Limb (tissue), 2 donors: ENCODE results near the gene CDC6.

ENCODE experiments used
- DNase-seq, 2 donors: peaks; one replicate each; pipeline ENCODE4 v3.0.0-alpha.2; 2016; ENCODE audit errors: extremely low spot score in 2 of 2

Gene CDC6

DNA sequence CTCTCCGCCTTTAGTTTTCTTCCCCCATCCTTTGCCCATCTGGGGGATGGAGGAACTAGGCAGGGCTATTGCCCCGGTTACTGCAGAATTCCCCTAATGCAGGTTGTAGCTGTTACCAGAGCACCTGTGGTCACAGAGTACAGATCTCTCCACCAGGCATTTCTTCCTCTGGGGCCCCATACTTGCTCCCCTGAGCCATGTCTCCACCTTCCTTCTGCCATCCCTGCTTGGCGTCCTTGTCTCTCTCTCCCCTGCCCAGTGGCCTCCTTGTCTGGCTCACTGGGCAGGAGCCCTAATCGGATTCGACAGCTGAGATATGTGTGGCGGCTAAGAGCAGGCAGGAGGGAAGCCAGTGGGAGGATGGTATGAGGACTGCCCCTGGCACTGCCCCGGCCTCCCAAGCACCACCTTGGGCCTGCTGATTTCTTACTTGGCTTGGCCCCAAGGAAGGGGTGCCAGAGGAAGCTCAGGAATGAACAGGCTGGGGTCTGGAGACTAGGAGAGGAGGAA lies 23.3 kb downstream of the CDC6 start:
- DNase-seq = no peak

DNA sequence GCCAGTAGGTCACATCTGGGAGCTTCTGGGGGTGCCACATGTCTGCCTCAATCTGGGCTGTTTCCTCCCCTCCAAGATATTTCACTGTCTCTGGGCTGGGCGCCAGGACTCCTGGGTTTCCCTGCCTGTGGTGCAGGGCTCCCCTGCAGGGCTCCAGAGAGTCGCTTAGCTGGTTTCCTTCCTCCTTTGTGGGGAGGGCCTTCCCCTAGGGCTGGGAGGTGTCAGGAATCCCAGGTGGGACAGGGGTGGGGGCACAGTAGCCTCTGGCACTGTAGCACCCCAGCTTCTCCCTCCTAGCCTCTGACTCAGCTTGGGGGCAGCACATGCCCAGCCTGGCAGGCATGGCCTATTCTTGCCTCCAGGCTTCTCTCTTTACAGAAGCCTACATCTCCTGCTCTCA lies 23.9 kb downstream of the CDC6 start:
- no peak for DNase-seq

DNA sequence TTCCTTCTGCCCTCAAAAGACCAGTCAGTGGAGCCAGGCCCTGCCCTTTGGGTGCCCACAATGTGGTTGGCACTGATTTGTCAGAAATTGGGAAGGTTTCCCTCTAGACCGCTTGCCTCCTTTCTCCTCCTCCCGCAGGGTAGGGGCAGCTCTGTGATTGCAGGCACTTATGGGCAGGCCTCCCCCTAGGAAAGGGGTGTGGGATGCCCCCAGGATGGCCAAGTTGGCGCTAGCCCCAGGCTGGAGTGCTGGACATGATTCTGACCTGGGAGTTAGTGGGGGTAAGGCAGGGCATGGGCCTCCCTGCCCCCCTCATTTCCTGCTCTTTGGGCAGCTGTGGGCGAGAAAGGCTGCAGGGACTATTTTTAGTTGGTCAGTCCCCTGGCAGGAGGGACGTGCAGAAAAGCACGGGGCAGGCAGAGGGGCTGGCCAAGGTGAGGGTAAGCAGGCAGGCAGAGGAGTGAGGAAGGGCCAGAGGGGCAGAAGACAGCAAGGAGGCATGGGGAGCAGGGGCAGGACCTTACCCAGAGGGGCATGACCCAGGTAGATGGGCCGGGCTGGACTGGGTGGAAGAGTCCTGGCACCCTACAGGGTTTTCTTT lies 24.6 kb downstream of the CDC6 start:
- no peak for DNase-seq

DNA sequence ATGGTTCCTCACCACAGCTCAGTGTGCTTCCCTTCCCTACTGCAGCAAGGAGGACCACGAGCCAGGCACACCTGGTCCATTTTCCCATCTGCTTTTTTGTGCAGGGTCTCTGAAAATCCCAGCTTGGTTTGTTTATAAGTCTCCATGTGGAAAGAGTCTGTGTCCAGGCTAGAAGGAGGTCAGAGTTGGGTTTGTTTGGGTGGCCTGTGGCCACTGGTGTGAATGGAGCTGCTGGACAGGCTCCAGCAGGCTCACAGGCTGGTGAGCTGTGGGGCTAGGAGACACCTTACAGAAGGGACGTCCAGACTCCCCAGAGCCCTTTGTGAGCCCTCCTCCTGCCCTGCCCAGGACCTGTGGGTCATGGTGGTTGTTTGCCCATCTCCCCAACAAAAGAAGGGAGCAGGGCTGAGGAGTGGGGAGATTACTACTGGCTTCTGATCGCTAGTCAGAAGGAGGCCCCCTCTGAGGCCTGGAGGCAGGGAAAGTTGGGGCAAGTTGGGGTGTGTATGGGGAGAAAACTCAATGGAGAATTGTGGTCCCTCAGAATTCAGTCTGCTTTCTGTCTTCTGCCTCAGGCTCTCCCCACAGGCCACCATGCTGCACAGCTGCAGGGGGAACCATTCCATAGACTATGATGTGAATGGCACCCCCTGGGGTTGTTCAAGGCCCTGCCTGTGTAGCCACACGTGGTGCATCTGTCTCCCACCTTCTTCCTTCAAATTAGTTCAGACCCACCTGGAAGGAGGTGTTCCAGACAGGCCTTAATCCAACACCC lies 25.4 kb downstream of the CDC6 start:
- no peak for DNase-seq

DNA sequence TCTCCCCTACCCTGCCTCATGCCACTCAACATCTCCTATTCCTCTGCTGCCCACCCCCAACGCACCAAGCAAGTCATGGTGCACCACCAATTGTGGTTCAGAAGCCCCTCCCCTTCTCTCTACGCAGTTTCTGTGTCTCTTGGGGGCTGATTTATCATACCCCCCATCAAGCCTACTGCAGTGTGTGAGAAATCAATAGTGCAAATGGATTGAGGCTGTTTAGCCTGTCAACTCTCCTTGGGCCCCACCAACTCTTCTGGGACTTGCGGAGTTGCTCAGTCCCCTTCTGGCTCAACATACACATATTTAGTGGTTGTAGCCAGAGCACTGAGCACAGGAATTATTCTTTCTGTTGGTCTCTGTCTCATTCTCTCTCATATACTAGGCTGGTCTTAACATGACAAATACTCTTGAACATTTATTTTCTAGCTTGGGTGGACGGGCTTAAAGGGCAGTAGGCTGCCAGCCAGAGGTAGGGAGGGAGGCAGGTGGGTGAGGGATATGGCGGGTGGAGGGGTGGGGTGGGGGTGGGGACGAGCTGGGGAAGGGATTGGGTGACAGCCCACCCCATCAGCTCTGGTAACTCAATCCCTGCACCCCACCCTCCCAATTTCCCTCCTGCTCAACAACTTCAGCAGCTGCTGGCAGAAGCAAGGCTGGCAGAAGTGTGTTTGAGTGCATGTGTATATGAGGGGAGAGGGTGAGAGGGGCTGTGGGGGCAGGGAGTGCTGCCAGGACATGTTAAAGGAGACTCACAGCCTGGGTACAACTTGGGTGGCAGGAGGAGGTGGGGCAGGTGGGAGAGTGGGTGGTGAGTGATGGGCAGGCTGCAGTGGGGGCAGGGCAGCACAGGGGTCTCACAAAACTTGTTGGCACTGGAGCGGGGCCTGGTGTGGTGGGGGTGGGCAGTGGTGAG lies 26.2 kb downstream of the CDC6 start:
- peak in 1 of 2 donors; percentile 66 for DNase-seq

DNA sequence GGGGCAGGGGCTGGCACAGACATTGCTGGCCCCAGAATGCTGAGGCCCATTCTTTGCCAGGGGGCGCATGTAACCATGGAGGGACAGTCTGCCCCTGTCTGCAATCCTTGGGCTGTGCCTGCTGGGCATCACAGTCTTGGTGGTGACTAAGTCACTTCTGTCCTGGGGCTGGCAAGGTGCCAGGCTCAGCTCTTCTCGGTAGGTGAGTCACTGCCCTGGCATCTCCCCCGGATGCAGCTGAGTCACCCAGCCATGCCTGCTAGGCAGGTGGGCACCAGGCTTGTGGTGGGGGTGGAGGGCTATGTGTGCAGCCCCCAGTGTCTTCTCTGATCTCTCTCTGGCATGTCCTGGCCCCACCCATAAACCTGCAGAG lies 26.9 kb downstream of the CDC6 start:
- peak in 1 of 2 donors; percentile 66 for DNase-seq

DNA sequence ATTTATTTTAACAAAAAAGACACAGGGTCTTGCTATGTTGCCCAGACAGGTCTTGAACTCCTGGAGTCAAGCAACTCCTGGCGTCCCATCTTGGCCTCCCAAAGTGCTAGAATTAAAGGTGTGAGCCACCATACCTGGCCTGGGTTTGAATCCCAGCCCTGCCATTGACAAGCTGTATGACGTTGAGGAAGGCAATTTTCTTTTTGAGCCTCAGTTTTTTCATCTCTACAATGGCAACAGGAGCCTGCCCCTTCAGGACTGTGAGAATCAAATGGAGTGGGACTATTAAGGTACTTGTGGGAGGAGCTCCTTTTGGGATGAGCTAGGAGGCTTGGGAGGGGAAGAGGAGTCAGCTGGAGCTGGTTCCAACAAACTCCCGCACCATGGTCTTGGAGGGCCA lies 27.5 kb downstream of the CDC6 start:
- DNase-seq = no peak

DNA sequence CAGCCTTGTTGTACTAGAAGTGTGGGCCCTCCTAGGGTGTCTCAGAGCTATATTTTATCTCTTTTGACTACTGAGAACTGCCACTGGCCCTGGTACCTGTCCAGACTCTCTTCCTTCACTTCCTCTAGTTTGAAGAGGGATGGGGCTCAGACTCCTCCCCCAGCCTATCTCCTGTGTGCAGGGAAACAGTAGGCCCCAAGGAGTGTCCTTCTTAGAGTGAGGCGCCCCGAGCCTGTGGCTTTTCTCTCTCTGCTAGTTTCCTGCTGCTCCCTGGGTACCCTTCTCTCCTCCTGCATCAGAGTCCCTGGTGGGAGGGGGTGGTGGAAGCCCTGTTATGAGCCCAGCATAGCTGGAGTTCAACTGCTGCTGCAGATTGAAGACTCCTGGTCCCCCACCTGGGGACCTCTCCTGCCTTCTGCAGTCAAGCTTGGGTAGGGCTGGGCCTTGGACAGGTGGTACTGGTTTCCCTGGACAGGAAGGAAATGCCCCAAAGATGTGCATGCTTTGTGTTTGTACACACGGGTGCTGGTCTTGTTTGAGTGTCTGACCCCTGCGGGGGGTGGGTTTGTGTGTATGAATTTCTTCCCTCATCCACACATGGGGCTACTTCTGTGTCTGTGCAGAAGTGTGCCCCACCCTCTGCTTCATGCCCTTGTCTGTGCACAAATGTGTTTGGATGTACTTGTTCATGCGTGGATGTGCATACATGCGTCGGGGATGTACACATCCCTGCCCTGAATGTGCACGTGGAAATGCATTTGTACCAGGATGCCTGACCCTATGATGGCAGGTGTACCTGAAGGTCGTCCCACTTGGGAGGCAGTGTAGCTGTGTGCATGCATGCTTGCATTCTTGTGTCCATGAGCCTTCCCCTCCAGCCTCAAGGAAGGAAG lies 28.2 kb downstream of the CDC6 start:
- DNase-seq = no peak

DNA sequence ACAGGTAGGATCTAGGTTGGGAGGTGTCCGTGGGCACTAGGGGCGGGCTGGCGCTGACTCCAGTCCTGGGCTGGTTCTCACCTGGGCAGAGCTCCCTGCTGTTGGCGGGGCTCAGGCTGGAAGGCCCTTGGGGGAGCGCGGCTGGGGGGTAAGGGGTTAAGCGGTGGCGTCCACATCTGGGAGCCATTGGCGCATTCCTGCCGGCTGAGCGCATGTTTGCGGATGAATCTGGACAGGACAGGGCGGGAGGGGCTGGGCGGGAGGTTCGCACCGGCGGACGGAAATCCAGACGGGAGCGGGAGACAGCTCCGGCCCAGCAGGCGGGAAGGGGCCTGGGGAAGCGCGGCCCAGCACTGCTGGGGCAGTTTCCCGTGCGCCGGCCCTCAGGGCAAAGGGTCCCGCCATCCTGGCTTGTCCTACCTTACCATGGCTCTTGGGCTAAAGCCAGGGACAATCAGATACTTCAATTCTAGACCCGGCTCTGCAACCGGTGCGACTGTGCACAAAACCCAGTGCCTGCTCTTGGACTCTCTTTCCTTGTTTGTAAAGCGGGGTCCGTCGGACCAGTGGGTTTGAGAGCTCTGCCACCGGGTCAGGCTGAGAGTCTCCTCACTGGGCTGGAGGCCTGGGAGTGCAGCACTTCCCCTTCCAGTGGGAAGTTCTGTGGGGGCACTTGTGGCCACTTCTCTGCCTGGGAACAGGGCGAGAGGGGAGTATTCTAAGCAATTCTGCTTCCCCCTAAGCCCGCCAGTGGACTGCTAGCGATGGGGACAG lies 29.1 kb downstream of the CDC6 start:
- peak; percentile 80 to 84 for DNase-seq

DNA sequence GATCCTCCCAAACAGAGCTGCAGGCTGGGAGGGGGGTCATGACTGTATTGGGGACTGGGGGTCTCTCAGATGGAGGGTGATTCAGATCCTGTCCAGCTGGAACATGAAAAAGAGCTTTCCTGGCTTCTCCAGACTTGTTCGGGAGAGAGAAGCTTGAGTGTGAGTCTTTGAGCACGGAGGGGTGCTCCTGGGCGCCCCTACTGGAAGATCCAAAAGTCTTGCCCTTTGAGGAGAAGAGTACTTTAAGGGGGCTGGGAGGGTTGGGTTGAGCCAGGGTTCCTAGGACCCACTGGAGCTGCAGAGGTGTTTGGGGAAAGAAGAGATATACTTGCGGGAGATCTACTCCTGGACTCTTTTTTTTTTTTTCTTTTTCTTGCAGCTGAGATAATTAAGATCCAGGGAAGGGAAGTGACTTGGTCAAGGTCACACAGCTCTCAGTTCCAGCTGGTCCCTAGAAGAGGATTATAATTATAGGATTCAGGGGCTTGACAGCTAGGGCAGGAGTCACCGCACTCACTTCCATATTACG lies 29.7 kb downstream of the CDC6 start:
- peak in 1 of 2 donors; percentile 75 for DNase-seq

DNA sequence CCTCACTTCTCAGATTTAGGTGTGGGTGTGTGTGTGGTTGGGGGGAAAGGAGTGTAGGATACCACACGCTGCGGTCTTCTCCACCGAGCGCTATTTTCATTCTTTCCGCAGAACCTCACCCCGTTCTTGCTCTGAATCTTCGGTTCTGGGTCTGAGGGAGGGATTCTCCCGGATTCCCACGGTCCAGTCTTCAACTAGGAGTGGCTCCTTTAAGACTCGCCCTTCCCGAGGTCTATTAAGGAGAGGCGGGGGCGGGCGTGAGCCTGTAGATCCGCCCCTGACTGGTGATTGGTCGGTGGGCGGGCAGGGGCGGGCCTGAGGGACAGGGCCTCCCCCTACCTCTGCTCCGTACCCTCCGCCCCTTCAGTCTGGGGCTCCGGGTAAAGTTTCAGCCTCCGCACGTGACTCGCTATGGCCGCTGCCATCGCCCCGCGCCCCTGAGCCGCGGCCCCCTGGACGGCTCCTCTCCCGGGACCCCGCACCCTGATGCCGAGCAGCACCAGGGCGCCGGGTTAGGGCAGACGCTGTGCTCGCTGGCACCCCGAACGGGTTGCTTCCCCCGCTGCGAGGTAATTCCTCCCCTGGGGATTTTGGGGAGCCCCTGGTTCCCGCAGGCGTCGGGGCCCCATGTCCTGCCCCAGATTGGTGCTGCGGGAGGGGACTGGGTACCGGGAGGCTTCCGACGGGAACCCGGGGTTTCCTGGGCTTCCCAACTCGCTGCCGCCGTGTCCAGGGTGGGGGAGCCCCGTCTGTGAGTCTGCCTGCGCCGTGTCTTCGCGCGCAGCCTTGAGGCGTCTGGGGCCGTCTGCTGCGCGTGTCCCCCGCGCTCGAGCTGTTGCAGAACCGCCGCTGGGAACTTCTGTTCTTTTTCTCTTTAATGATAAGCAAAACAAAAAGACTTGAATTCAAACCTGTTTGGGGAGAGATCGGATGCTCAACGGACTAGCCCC lies 30.5 kb downstream of the CDC6 start:
- peak; percentile 96 for DNase-seq

DNA sequence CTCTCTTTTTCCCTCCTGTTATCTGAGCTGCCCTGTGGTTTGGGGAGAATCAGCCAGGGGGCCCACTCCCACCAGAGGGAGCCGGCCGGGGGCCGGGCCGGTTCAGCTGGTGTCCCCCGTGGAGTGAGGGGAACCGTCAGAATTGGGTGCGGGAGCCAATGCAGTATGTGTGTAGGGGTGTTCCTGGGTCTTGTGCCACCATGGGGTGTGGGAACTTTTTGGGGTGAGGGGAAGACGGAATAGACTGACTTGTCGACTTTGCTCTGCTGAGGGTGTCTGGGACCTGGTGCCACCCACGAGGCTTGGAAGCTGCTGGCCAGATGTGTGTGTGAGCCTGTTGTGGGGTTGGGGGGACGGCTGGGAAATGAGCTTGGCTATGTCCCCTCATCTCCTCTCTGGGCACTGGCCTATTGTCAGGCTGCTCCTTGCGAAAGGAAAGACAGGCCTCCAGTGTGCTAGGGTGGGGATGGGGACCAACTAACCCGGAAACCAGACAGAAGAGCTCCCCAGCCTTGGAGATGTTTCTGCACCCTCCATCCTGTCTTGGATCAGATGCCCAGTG lies 31.2 kb downstream of the CDC6 start:
- peak in 1 of 2 donors; percentile 58 for DNase-seq

DNA sequence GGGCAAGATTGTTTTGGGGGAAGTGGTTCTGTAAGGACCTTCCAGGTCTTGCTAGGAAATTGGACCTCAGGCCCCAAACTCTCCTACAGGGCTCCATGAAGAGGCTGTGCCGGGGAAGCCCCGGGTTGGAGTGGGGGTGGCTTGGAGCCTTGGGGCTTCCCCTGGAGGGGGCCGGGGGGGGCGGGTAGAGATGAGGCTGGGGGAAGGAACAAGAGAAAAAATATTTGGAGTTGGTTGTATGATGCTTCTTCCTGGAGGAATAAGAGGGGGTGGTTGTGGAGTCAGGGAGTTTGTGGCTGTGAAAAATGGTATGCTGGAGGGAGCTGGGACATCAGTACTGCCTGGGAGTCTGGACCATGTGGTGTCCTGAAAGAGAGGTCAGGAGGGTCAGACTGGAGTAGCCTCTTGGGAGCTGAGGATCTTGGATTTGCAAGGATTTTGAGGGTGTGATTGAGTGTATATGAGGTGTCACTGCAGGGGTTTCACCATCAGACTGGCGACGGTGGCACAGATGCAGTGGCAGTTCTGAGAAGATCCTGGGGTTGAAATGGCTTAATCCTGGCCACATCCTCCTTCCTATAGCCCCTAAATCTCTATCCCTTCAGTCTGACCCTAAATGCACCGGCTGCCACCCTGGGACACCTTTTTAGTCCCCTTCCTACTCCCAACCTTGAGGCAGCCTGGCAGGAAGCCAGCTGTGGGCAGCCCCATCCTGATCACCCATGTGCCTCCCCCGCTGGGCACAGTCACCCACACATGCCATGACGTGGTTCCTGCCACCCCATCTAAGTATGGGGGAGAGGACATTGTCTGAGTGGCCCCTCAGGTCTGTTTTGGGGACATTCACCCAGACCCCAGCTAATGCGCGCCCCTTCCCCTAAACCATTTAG lies 32.2 kb downstream of the CDC6 start:
- DNase-seq = no peak

DNA sequence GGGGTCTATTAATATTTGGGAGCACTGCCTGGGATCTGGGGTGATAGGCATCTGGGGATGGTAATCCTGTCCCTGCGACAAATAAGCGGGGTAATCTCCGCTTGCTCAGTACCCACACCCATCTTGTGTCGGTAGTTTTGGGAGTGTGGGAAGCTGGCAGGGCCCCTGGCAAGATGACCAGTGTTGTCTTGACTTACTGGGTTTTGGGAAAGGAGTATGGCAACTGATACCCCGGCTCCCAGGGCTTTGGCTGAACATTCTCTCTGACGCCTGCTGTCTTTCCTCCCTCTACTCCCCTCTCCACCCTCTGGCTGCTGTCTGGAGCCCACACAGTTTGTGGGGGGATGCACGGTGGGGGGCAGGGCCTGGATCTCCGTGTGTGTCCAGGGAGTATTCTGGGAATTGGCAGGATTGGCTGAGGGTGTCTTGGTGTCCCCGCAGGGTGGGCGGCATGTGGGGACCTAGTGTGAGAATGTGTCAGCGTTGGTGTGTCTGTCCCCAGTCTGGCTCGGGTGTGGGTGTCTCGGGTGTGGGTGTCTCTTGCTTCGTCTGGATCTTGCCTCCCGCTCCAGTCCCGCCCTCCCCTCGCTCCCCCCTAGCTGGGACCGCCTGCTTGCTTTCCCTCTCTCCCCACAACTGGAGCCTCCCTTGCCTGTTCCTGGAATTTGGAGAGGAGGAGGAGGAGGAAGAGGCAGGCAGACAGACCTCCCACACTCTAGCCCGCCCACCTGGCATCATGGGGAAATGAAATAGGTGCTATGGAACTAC lies 33.3 kb downstream of the CDC6 start:
- DNase-seq = peak; percentile 84 to 87

DNA sequence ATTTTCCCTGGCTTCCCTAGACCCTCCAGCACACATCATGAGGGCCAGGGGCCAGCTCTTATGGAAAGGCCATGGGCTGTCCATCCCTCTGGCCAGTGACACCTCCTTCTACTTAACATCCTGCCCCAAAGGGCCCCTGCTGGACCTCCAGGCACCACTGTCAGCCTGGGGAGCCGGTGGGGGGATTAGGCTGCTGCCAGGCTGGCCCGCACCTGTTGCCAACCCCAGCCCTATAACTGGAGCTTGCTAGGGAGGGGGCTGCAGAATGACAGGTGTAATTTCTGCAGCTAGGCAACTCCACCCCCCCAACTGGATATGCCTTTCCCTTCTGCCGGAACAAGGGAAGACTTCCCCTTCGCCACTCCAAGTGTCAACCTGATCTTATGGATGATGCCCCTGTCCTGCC lies 33.8 kb downstream of the CDC6 start:
- no peak for DNase-seq

DNA sequence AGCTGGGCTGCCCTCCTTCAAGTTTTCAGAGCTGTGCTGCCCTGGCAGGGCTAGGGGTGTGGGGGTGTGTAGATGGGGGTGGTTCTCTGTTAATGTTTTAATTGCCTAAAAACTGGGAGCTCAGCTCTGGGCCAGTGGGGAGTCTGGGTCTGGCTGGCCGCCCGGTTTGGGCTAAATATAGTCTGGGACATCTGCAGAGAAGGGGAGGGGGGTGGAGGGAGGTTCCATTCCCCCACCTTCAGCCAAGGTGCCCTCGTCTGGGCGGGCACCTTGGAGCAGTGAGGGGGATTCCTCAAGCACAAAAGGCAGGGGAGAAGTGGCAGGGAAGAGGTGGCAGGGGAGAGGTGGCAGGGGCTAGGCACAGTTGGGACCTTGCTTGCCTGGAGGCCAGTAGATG lies 34.3 kb downstream of the CDC6 start:
- peak in 1 of 2 donors; percentile 70 for DNase-seq
